GM18526 (cell line): ENCODE measurements around the gene HSPA9.

Source experiments
- POLR2A ChIP-seq: IDR thresholded peaks from 3 replicates; pipeline ENCODE4 v1.6.1; 2011; ENCODE audit not compliant: insufficient read length; ENCODE audit errors: extremely low read depth

The HSPA9 gene

GRCh38 chr5:138533973-138534941 is 40.9 kb downstream of the HSPA9 start:
- TF ChIP-seq POLR2A: no peak

- no peak for TF ChIP-seq POLR2A
Observed at GRCh38 chr5:138529812-138530211, 45.4 kb downstream of the HSPA9 start.

- no peak for TF ChIP-seq POLR2A
Observed at GRCh38 chr5:138528744-138529469, 46.3 kb downstream of the HSPA9 start.

GRCh38 chr5:138528208-138528607 is 47.0 kb downstream of the HSPA9 start:
- no peak for TF ChIP-seq POLR2A

- no peak for TF ChIP-seq POLR2A
Observed at GRCh38 chr5:138527170-138527569, 48.0 kb downstream of the HSPA9 start.

GRCh38 chr5:138523406-138523805 is 51.8 kb downstream of the HSPA9 start:
- no peak for TF ChIP-seq POLR2A

GRCh38 chr5:138520971-138521370 is 54.2 kb downstream of the HSPA9 start:
- TF ChIP-seq POLR2A: no peak

GRCh38 chr5:138517437-138517836 is 57.8 kb downstream of the HSPA9 start:
- TF ChIP-seq POLR2A: no peak

- TF ChIP-seq POLR2A: no peak
Observed at GRCh38 chr5:138515556-138516245, 59.5 kb downstream of the HSPA9 start.

- TF ChIP-seq POLR2A: no peak
Observed at GRCh38 chr5:138514021-138514420, 61.2 kb downstream of the HSPA9 start.

GRCh38 chr5:138508958-138509357 is 66.2 kb downstream of the HSPA9 start:
- TF ChIP-seq POLR2A: no peak

- no peak for TF ChIP-seq POLR2A
Observed at GRCh38 chr5:138506370-138507306, 68.6 kb downstream of the HSPA9 start.

GRCh38 chr5:138504799-138505198 is 70.4 kb downstream of the HSPA9 start:
- no peak for TF ChIP-seq POLR2A
